ENCODE measurements around the gene CFAP97D2.

DNA sequence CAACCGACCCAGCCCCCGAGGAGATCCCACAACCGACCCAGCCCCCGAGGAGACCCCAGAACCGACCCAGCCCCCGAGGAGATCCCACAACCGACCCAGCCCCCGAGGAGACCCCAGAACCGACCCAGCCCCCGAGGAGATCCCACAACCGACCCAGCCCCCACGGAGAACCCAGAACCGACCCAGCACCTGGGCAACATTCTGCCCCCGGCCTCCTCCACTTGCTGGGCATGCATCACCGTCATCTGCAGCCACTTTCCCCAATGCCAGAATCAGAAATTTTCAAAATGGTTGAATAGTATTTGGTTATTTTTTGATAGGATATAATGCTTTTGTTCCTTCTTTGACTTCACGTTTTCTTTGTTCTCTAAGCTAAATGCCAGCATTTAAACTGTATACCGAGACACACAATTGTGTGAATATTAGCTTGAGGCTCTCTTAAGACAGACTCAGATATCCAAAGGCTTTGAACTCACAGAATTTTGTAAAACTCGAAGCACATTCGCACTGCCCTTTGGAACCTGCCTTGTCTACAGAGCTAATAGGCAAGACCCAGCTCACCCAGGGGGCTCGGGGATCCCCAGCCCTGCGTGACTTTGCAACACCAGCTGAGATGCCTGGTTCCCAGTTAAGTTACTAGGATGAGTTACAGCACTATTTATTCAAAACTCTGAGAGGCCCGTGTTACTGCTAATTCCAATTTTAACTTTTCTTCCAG is 31.1 kb upstream of the CFAP97D2 start:
- TF ChIP-seq, protein P1, sequence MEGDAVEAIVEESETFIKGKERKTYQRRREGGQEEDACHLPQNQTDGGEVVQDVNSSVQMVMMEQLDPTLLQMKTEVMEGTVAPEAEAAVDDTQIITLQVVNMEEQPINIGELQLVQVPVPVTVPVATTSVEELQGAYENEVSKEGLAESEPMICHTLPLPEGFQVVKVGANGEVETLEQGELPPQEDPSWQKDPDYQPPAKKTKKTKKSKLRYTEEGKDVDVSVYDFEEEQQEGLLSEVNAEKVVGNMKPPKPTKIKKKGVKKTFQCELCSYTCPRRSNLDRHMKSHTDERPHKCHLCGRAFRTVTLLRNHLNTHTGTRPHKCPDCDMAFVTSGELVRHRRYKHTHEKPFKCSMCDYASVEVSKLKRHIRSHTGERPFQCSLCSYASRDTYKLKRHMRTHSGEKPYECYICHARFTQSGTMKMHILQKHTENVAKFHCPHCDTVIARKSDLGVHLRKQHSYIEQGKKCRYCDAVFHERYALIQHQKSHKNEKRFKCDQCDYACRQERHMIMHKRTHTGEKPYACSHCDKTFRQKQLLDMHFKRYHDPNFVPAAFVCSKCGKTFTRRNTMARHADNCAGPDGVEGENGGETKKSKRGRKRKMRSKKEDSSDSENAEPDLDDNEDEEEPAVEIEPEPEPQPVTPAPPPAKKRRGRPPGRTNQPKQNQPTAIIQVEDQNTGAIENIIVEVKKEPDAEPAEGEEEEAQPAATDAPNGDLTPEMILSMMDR (conservative IDR thresholded peaks at IDR 0.05 in 1 of 2, IDR thresholded peaks at IDR 0.05 in 1 of 2; ENCODE audit: extremely low read depth in 1 of 2, insufficient read depth in 1 of 2, low read depth in 1 of 2, low read length in 2 of 2) = no peak
- no peak for TF ChIP-seq EZH2 (IDR thresholded peaks at IDR 0.05; ENCODE audit: borderline replicate concordance, low read length)

All from mammary epithelial cell (primary cell).